HEK293 (cell line): Measurements from ENCODE around the gene DLX2.

Experiments used
- CTCF ChIA-PET: fragments of 350-600 bp; formaldehyde crosslinking; extraction: SDS; loops from one replicate; lab custom pipeline; 2021; ENCODE audit warnings: antibody characterized with exemption; lab: Yijun Ruan, JAX
- POLR2A ChIA-PET: fragments of 300-600 bp; formaldehyde crosslinking; extraction: SDS; loops from one replicate; lab custom pipeline; 2020; ENCODE audit warnings: antibody characterized with exemption, inconsistent platforms; lab: Yijun Ruan, JAX
- H3K27ac ChIP-seq: fragments of 200-500 bp; sonication (Bioruptor generic); 2 replicates; pipeline ENCODE4 v1.5.1; 2014; ENCODE audit warnings: low read depth, low read length, control low read depth, inconsistent platforms; ENCODE audit errors: extremely low read depth
- H3K36me3 ChIP-seq, 2 experiments: fragments of 200-500 bp in 1 of 2; sonication (Bioruptor generic) in 1 of 2; 1 replicate in 1 of 2; 2 replicates in 1 of 2; pipeline ENCODE4 v1.5.1; 2014 to 2017; ENCODE audit warnings: inconsistent platforms in 2 of 2, low read length in 2 of 2; ENCODE audit not compliant: control insufficient read depth in 2 of 2, insufficient read depth in 1 of 2
- H3K4me1 ChIP-seq: fragments of 200-500 bp; sonication (Bioruptor generic); 2 replicates; pipeline ENCODE4 v1.5.1; 2014; ENCODE audit warnings: mild to moderate bottlenecking, low read length, inconsistent platforms; ENCODE audit not compliant: control insufficient read depth, insufficient read depth
- H3K4me3 ChIP-seq: 2 replicates; pipeline ENCODE4 v1.5.1; 2011; ENCODE audit warnings: low read depth, mild to moderate bottlenecking, control low read depth, low read length, moderate library complexity
- H3K9me3 ChIP-seq: fragments of 200-500 bp; sonication (Bioruptor generic); 2 replicates; pipeline ENCODE4 v1.5.1; 2014; ENCODE audit warnings: low read depth, low read length, inconsistent platforms; ENCODE audit not compliant: control insufficient read depth, insufficient read depth
- ATF2 ChIP-seq: fragments of 450-650 bp; formaldehyde crosslinking; IDR thresholded peaks from 2 replicates; pipeline ENCODE4 v1.5.1; 2016; ENCODE audit warnings: missing biosample characterization, missing genetic modification characterization, low read depth
- BCL11A ChIP-seq: fragments of 450-650 bp; formaldehyde crosslinking; IDR thresholded peaks from 2 replicates; pipeline ENCODE4 v1.5.1; 2016; ENCODE audit warnings: low read depth, missing biosample characterization, missing genetic modification characterization
- BCL6B ChIP-seq: fragments of 450-650 bp; formaldehyde crosslinking; IDR thresholded peaks from 2 replicates; pipeline ENCODE4 v1.5.1; 2017; ENCODE audit warnings: missing biosample characterization, missing genetic modification characterization
- ELK4 ChIP-seq: IDR thresholded peaks from 2 replicates; pipeline ENCODE4 v1.6.1; 2011; ENCODE audit warnings: mild to moderate bottlenecking, low read depth, low read length, borderline replicate concordance
- SCRT2 ChIP-seq: fragments of 450-650 bp; formaldehyde crosslinking; IDR thresholded peaks from 2 replicates; pipeline ENCODE4 v1.5.1; 2016; ENCODE audit warnings: missing biosample characterization, missing genetic modification characterization
- ZBTB8A ChIP-seq: fragments of 450-650 bp; formaldehyde crosslinking; IDR thresholded peaks from 2 replicates; pipeline ENCODE4 v1.5.1; 2016; ENCODE audit warnings: missing biosample characterization, missing genetic modification characterization
- ZFP41 ChIP-seq: fragments of 450-650 bp; formaldehyde crosslinking; IDR thresholded peaks from 2 replicates; pipeline ENCODE4 v1.5.1; 2016; ENCODE audit warnings: missing biosample characterization, missing genetic modification characterization, borderline replicate concordance
- ZNF341 ChIP-seq: fragments of 450-650 bp; formaldehyde crosslinking; IDR thresholded peaks from 2 replicates; pipeline ENCODE4; 2016; ENCODE audit warnings: low read depth, missing biosample characterization, missing genetic modification characterization
- ZNF423 ChIP-seq: fragments of 450-650 bp; formaldehyde crosslinking; IDR thresholded peaks from 2 replicates; pipeline ENCODE4 v1.5.1; 2016; ENCODE audit warnings: missing biosample characterization, missing genetic modification characterization
- ZNF510 ChIP-seq: fragments of 450-650 bp; formaldehyde crosslinking; IDR thresholded peaks from 2 replicates; pipeline ENCODE4 v1.5.1; 2018; ENCODE audit warnings: mild to moderate bottlenecking, missing genetic modification characterization, missing biosample characterization; ENCODE audit not compliant: insufficient replicate concordance
- ZNF626 ChIP-seq: fragments of 450-650 bp; sonication (Bioruptor Pico); formaldehyde crosslinking; IDR thresholded peaks from 2 replicates; pipeline ENCODE4 v1.5.1; 2018; ENCODE audit warnings: missing biosample characterization, missing genetic modification characterization, inconsistent platforms
- ZNF645 ChIP-seq: fragments of 450-650 bp; formaldehyde crosslinking; IDR thresholded peaks from 2 replicates; pipeline ENCODE4; 2016; ENCODE audit warnings: missing biosample characterization, missing genetic modification characterization
- ZNF704 ChIP-seq: fragments of 450-650 bp; formaldehyde crosslinking; IDR thresholded peaks from 2 replicates; pipeline ENCODE4 v1.5.1; 2016; ENCODE audit warnings: missing biosample characterization, missing genetic modification characterization
- ZNF843 ChIP-seq: fragments of 450-650 bp; formaldehyde crosslinking; IDR thresholded peaks from 2 replicates; pipeline ENCODE4 v1.5.1; 2016; ENCODE audit warnings: missing biosample characterization, missing genetic modification characterization
- ZSCAN18 ChIP-seq: fragments of 450-650 bp; formaldehyde crosslinking; IDR thresholded peaks from 2 replicates; pipeline ENCODE4 v1.5.1; 2016; ENCODE audit warnings: missing biosample characterization, missing genetic modification characterization

The DLX2 gene

GRCh38 chr2:172129404-172129803, 26.7 kb upstream of the DLX2 start (continued):
- TF ChIP-seq ATF2 (tag by site-specific recombination) = no peak
- TF ChIP-seq ZNF704 (tag by site-specific recombination) = no peak
- TF ChIP-seq, all 188 proteins: peak for 0

GRCh38 chr2:172128484-172128883, 25.8 kb upstream of the DLX2 start:
- ChIA-PET POLR2A (no interaction called here), CTCF (interaction anchor here (0.5 to 3.6 kb wide), 11 partner anchors 8 to 1048 kb away, joined by 3 to 30 read pairs (median 4); no protein-coding TSS in a partner anchor)
- Histone ChIP-seq H3K4me3 (no peak overlapping the region), H3K36me3 (no peaks in the 10 kb centered on the region), H3K4me1 (no peaks in the 10 kb centered on the region), H3K27ac (no peak overlapping the region), H3K9me3 (no peaks in the 10 kb centered on the region)
- TF ChIP-seq ZNF341 (tag by site-specific recombination) = no peak
- no peak for TF ChIP-seq ZNF423 (tag by site-specific recombination)

GRCh38 chr2:172120118-172120517, 17.4 kb upstream of the DLX2 start:
- H3K4me3 ChIP-seq = no peak overlapping the region
- ChIA-PET CTCF (interaction anchor here (0.9 to 1.6 kb wide), 3 partner anchors 7 to 1190 kb away, joined by 3 to 5 read pairs (median 4); no protein-coding TSS in a partner anchor), POLR2A (interaction anchor here (1.4 to 1.5 kb wide), 2 partner anchors 17 to 198 kb away, joined by 3 read pairs; partner anchors contain the start of genes DLX2 and HAT1)
- no peak overlapping the region for H3K27ac ChIP-seq
- no peaks in the 10 kb centered on the region for H3K9me3 ChIP-seq
- TF ChIP-seq ZNF510 (tag by site-specific recombination) = no peak
- TF ChIP-seq BCL11A (tag by site-specific recombination) = no peak
- no peaks in the 10 kb centered on the region for H3K36me3 ChIP-seq
- no peaks in the 10 kb centered on the region for H3K4me1 ChIP-seq

- Histone ChIP-seq H3K27ac (no peak overlapping the region), H3K36me3 (no peaks in the 10 kb centered on the region), H3K9me3 (no peaks in the 10 kb centered on the region), H3K4me3 (no peak overlapping the region), H3K4me1 (no peaks in the 10 kb centered on the region)
- no peak for TF ChIP-seq ZNF843 (tag by site-specific recombination)
- TF ChIP-seq ELK4 = no peak
- peak; percentile 85 for TF ChIP-seq SCRT2 (tag by site-specific recombination)
- ChIA-PET POLR2A (no interaction called here), CTCF (interaction anchor here (0.6 to 1.6 kb wide), 5 partner anchors 8 to 544 kb away, joined by 3 to 4 read pairs (median 3); no protein-coding TSS in a partner anchor)
Observed at GRCh38 chr2:172119089-172119488, 16.4 kb upstream of the DLX2 start.

GRCh38 chr2:172116107-172116506, 13.4 kb upstream of the DLX2 start:
- no peak overlapping the region for H3K27ac ChIP-seq
- H3K36me3 ChIP-seq = no peaks in the 10 kb centered on the region
- ChIA-PET CTCF (interaction anchor here (1.0 to 5.7 kb wide), 5 partner anchors 11 to 543 kb away, joined by 3 to 98 read pairs (median 13); no protein-coding TSS in a partner anchor), POLR2A (no interaction called here)
- TF ChIP-seq ZBTB8A (no peak), ZNF645 (tag by site-specific recombination) (no peak), BCL6B (tag by site-specific recombination) (no peak), ZSCAN18 (no peak), ZNF626 (tag by site-specific recombination) (no peak), ZFP41 (tag by site-specific recombination) (no peak)
- H3K4me1 ChIP-seq = no peaks in the 10 kb centered on the region
- H3K4me3 ChIP-seq = no peak overlapping the region
- no peaks in the 10 kb centered on the region for H3K9me3 ChIP-seq
